ENCODE measurements around the gene THSD4. TPM values are rescaled to one million over a fixed set of nuclear protein-coding genes. Genes with fewer than 3 reads are reported as not detected.

The THSD4 gene
- total RNA-seq, 1 donor from 2014 or later: 1.4 TPM

- H3K27me3 Mint-ChIP-seq (ENCODE audit: low read depth): peaks cover 4% of the 10 kb centered on the region
- H3K27ac Mint-ChIP-seq (ENCODE audit: unreplicated experiment): no peak overlapping the region
- no peak for TF ChIP-seq CTCF (conservative IDR thresholded peaks at IDR 0.05)
- H3K4me1 Mint-ChIP-seq: no peaks in the 10 kb centered on the region
- H3K4me3 Mint-ChIP-seq: no peak overlapping the region
- no peaks in the 10 kb centered on the region for H3K9me3 Mint-ChIP-seq
- H3K36me3 Mint-ChIP-seq (ENCODE audit: low read depth): no peaks in the 10 kb centered on the region
- no peak for DNase-seq (ENCODE audit: low read depth, low spot score)
Measured at GRCh38 chr15:71677352-71677751, 562.1 kb downstream of the THSD4 start.

- Mint-ChIP-seq H3K27ac (ENCODE audit: unreplicated experiment) (no peak overlapping the region), H3K9me3 (no peaks in the 10 kb centered on the region), H3K4me1 (no peaks in the 10 kb centered on the region), H3K27me3 (ENCODE audit: low read depth) (peaks cover 2% of the 10 kb centered on the region), H3K36me3 (ENCODE audit: low read depth) (no peaks in the 10 kb centered on the region), H3K4me3 (no peak overlapping the region)
- no peak for DNase-seq (ENCODE audit: low read depth, low spot score)
- no peak for TF ChIP-seq CTCF (conservative IDR thresholded peaks at IDR 0.05)
Measured at GRCh38 chr15:71677766-71678165, 562.5 kb downstream of the THSD4 start.

- no peak overlapping the region for H3K27ac Mint-ChIP-seq (ENCODE audit: unreplicated experiment)
- H3K4me3 Mint-ChIP-seq: no peak overlapping the region
- no peaks in the 10 kb centered on the region for H3K36me3 Mint-ChIP-seq (ENCODE audit: low read depth)
- no peak for TF ChIP-seq CTCF (conservative IDR thresholded peaks at IDR 0.05)
- no peaks in the 10 kb centered on the region for H3K4me1 Mint-ChIP-seq
- no peaks in the 10 kb centered on the region for H3K9me3 Mint-ChIP-seq
- peaks cover 2% of the 10 kb centered on the region for H3K27me3 Mint-ChIP-seq (ENCODE audit: low read depth)
- no peak for DNase-seq (ENCODE audit: low read depth, low spot score)
Measured at GRCh38 chr15:71678191-71678590, 562.9 kb downstream of the THSD4 start.

GRCh38 chr15:71678605-71679004 lies 563.3 kb downstream of the THSD4 start:
- Mint-ChIP-seq H3K9me3 (no peaks in the 10 kb centered on the region), H3K36me3 (ENCODE audit: low read depth) (no peaks in the 10 kb centered on the region), H3K27ac (ENCODE audit: unreplicated experiment) (no peak overlapping the region), H3K27me3 (ENCODE audit: low read depth) (no peaks in the 10 kb centered on the region), H3K4me1 (no peaks in the 10 kb centered on the region), H3K4me3 (no peak overlapping the region)
- TF ChIP-seq CTCF (conservative IDR thresholded peaks at IDR 0.05): no peak
- no peak for DNase-seq (ENCODE audit: low read depth, low spot score)

GRCh38 chr15:71679223-71679792 lies 564.0 kb downstream of the THSD4 start:
- H3K27ac Mint-ChIP-seq (ENCODE audit: unreplicated experiment): no peak overlapping the region

More at GRCh38 chr15:71679223-71679792, 564.0 kb downstream of the THSD4 start:
- Mint-ChIP-seq H3K9me3 (no peaks in the 10 kb centered on the region), H3K4me1 (no peaks in the 10 kb centered on the region), H3K36me3 (ENCODE audit: low read depth) (no peaks in the 10 kb centered on the region), H3K27me3 (ENCODE audit: low read depth) (no peaks in the 10 kb centered on the region), H3K4me3 (no peak overlapping the region)
- no peak for TF ChIP-seq CTCF (conservative IDR thresholded peaks at IDR 0.05)
- no peak for DNase-seq (ENCODE audit: low read depth, low spot score)
